SK-N-SH treated with all-trans-retinoic acid at 6 μM for 48 hours (cell line): ENCODE data around the gene PIK3AP1.

Experiments
- ARNTL ChIP-seq: fragments of 450-650 bp; formaldehyde crosslinking; IDR thresholded peaks from 2 replicates; pipeline ENCODE4 v1.5.0; 2020; ENCODE audit warnings: low read depth, mild to moderate bottlenecking, moderate library complexity, borderline replicate concordance
- GLIS3 ChIP-seq: fragments of 250-450 bp; sonication (Bioruptor Pico); IDR thresholded peaks from 2 replicates; pipeline ENCODE4 v1.5.0; 2020; ENCODE audit warnings: mild to moderate bottlenecking, moderate library complexity
- PPARA ChIP-seq: fragments of 250-450 bp; sonication (Bioruptor Pico); IDR thresholded peaks from 2 replicates; pipeline ENCODE4 v1.5.0; 2020; ENCODE audit warnings: mild to moderate bottlenecking, borderline replicate concordance
- TOX ChIP-seq: fragments of 250-450 bp; sonication (Bioruptor Pico); IDR thresholded peaks from 2 replicates; pipeline ENCODE4 v1.8.0; 2021; ENCODE audit warnings: mild to moderate bottlenecking, moderate library complexity, borderline replicate concordance
- ZFP30 ChIP-seq: fragments of 450-650 bp; formaldehyde crosslinking; IDR thresholded peaks from 2 replicates; pipeline ENCODE4 v1.5.0; 2022; ENCODE audit warnings: mild to moderate bottlenecking, moderate library complexity
- ZNF70 ChIP-seq: fragments of 450-650 bp; formaldehyde crosslinking; IDR thresholded peaks from 2 replicates; pipeline ENCODE4 v1.5.0; 2020; ENCODE audit warnings: mild to moderate bottlenecking, moderate library complexity
- TF ChIP-seq, protein P1 (sequence below): fragments of 250-450 bp; sonication (Bioruptor Pico); IDR thresholded peaks from 2 replicates; pipeline ENCODE4 v1.5.1; 2020; ENCODE audit warnings: low read depth, mild to moderate bottlenecking, moderate library complexity
- TF ChIP-seq, protein P2 (sequence below): fragments of 250-450 bp; sonication (Bioruptor Pico); IDR thresholded peaks from 2 replicates; pipeline ENCODE4 v1.8.0; 2020; ENCODE audit warnings: mild to moderate bottlenecking, moderate library complexity, borderline replicate concordance

DNA sequence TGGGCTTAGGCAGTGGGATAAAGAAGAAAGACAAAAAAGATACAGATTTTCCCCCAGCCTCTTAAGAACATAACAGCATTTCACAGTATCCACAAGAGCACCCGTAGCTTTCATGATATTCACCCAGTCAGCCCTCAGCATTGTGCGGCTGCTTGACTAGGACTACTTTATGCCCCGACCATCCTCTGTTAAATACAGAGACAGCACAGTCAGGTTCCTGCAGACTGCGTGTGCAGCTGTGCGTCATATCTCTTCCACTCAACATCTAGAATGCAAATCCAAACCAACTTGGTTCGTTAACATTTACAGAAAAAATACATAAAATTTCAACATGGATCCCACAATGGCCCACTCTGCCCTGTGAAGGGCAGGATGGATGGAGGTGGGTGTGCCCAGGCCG lies 33.8 kb downstream of the PIK3AP1 start:
- TF ChIP-seq, protein P1, sequence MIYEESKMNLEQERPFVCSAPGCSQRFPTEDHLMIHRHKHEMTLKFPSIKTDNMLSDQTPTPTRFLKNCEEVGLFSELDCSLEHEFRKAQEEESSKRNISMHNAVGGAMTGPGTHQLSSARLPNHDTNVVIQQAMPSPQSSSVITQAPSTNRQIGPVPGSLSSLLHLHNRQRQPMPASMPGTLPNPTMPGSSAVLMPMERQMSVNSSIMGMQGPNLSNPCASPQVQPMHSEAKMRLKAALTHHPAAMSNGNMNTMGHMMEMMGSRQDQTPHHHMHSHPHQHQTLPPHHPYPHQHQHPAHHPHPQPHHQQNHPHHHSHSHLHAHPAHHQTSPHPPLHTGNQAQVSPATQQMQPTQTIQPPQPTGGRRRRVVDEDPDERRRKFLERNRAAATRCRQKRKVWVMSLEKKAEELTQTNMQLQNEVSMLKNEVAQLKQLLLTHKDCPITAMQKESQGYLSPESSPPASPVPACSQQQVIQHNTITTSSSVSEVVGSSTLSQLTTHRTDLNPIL = no peak
- TF ChIP-seq TOX (CRISPR knock-in tag) (no peak), ARNTL (CRISPR knock-in tag) (no peak), GLIS3 (CRISPR knock-in tag) (no peak), PPARA (CRISPR knock-in tag) (no peak), ZFP30 (CRISPR knock-in tag) (no peak), ZNF70 (CRISPR knock-in tag) (no peak)
- TF ChIP-seq, protein P2, sequence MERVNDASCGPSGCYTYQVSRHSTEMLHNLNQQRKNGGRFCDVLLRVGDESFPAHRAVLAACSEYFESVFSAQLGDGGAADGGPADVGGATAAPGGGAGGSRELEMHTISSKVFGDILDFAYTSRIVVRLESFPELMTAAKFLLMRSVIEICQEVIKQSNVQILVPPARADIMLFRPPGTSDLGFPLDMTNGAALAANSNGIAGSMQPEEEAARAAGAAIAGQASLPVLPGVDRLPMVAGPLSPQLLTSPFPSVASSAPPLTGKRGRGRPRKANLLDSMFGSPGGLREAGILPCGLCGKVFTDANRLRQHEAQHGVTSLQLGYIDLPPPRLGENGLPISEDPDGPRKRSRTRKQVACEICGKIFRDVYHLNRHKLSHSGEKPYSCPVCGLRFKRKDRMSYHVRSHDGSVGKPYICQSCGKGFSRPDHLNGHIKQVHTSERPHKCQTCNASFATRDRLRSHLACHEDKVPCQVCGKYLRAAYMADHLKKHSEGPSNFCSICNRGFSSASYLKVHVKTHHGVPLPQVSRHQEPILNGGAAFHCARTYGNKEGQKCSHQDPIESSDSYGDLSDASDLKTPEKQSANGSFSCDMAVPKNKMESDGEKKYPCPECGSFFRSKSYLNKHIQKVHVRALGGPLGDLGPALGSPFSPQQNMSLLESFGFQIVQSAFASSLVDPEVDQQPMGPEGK (CRISPR knock-in tag) = no peak
